NCI-H187 treated with DMSO at 0.1 percent for 48 hours (cell line): ENCODE data around the gene ID1.
"Not testable (repeated sequence)": the region's sequence is repeated elsewhere in the genome, so short reads cannot be mapped to it uniquely, and the experiment has no call there.

Experiments
- DNase-seq: peaks from one replicate; lab custom pipeline; 2025; lab: John Stamatoyannopoulos, UW

ID1 gene

DNA sequence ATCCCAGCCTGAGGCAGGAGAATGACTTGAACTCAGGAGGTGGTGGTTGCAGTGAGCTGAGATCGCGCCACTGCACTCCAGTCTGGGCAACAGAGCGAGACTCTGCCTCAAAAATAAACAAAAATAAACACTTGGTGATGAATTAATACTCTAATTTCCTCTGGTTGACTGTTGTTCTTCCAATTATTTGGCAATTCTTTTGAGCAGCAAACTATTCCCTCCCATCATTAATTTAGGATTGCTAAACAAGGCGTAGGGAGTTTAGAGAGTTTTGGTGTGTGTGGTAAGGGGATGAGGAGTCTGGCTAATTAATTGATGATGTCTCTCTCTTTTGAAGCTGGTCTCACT lies 2.7 kb upstream of the ID1 start:
- no peak for DNase-seq

DNA sequence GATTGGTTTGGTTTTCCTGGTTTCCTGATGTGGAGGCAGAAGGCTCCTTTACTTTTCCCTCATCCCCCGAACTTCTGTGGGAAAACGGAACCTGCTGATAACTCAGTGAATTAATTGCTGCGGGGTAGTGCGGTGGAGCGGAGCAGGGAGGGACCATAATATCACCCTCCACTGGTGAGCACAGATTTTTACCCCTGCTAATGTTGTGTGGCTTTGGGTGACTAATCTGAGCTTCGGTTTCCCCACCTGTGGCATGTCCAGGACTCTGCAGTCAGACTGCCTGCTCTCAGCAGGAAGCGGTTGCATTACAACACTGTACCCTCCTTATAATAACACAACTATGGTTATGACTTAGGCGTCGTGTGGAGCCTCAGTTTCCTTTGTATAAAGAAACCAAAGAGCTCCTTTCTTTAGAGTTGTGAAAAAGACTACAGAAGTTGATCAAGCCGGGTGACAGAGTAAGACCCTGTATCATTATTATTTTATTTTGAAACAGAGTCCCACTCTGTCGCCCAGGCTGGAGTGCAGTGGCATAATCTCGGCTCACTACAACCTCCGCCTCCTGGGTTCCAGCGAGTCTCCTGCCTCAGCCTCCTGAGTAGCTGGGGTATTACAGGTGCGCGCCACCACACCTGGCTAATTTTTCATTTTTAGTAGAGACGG lies 2.2 kb upstream of the ID1 start:
- no peak for DNase-seq

DNA sequence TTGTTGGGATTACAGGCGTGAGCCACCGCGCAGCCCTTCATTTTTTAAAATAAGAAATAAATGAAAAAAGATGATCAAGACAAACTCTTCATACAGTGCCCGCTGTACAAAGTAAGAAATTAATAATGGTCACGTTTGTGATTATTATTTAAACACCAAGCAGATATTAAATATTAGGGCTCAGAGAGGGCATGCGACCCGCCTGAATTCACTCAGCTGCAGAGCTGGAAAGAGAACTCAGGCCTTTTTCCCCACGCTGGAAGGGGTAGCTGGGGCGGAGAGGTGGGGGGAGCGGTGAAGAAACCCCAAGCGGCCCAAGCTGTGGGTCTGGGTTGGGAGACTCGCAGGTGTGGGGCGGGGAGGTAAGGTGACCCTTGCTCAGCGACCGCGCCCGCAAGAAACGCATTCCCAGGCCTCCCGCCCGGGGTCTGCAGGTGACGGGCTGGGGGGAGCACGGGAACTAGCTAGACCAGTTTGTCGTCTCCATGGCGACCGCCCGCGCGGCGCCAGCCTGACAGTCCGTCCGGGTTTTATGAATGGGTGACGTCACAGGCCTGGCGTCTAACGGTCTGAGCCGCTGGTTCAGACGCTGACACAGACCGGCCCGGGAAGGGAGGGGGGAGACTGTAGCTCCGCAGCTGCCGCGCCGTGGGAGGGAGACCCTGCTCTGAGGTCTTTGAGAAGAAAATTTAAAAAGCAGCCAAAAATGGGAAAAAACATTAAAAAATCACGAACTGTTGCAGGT lies 1.1 kb upstream of the ID1 start:
- peak; percentile 85 for DNase-seq

DNA sequence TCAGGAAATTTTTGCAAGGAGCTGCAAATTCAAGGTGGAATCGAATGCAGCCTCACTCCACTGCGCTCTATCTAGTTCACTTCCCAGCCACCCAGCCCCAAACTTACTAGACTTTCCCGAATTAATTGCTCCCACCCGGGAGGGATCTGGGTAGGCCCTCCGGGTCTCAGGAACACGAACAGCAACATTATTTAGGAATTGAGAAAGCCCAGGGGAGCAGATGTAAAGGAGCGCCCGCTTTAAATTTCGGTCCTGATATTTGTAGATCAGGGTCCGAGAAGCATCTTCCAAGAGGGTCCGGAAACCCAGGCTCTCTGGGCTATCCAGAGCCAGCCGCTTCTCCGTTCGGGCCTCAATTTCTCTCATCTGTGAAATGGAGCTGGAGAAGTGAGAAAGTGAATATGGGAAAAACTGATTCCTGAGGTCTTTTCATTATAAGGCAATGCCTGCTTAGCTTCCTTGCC lies 490 bp upstream of the ID1 start:
- DNase-seq: no peak

DNA sequence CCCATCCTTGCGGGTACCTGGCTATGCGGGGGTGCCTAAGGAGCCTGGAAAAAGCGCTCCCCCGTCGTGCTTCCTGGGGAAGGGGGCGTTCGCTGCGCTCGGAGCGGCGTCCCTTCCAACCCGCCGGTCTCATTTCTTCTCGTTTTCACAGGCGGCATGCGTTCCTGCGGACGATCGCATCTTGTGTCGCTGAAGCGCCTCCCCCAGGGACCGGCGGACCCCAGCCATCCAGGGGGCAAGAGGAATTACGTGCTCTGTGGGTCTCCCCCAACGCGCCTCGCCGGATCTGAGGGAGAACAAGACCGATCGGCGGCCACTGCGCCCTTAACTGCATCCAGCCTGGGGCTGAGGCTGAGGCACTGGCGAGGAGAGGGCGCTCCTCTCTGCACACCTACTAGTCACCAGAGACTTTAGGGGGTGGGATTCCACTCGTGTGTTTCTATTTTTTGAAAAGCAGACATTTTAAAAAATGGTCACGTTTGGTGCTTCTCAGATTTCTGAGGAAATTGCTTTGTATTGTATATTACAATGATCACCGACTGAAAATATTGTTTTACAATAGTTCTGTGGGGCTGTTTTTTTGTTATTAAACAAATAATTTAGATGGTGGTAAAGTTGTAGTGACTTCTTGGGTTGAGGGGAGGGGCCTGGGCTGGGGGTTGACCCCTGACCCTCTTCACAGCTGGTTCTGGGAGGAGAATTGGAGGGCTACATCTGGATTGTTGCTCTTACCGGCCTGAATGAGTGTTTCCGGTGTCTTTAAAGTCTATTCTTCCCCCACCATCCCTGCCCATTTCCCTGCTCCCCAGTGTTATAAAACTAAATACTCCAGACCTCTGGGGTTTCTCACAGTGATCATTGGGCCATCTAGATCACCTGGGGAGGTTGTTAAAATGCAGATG lies 1.1 kb downstream of the ID1 start:
- DNase-seq: no peak

DNA sequence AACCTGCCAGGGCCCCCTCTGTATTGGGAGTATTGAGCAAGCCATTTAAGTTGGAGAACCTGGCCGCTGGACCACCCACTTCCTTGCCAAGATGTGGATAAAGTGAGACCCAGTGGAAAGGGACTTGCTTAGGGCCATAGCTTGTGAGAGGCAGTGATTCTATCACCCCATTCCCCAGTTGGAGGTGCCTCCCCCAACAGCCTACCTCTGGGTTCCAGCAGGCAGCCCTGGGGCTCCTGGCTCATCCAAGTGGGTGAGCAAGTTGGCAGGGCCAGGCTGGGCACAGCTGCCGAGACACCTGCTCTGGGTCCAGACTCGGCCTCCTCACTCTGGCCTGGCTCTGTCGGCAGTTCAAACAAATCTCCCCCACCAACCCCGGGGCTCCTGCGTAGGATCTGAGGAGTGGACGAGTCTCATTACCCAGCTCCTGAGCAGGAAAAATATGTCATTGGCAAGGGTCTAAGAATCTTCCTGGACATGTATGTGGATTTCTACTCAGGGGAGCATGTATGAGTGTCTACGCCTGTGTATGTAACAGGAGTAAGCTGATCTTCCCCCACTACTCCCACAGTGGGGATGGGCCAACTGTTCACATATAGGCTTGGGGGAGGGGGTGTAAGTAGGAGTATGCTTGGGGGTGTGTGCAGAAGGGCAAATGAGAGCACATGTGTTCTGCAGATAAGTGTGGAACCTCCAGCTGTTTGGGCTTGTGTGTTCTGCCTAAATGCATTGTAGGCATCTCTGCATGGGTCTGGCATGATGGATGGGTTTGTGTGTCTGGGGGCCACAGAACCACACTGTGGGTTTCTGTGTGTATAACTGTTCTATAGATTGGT lies 1.9 kb downstream of the ID1 start:
- no peak for DNase-seq

DNA sequence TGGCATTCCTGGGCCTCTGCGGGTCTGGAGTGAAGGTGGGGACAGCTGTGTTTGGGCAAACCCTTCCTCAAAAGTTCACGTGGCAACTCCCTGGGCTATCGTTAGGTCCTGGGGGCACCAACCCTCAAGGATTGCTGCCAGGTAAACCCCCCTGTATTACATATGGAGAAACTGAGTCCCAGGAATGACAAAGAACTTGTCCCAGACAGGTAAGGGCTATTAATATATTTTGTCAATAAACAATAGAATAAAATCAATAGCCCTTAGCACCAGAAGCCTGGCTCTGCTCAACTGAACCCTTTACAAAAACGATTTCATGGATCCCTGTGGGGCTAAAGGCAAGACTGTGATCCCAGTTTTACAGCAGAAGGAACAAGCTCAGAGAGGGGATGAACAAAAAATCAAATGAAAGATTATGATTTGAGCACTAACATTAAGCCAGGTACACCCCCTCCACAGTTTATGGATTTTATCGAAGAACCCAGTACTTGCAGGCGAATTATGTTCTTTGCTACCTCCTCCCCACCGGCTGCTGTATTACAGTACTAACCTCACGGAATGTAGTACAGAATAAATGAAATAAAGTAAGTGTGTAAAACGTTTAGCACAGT lies 2.7 kb downstream of the ID1 start:
- DNase-seq: no peak

DNA sequence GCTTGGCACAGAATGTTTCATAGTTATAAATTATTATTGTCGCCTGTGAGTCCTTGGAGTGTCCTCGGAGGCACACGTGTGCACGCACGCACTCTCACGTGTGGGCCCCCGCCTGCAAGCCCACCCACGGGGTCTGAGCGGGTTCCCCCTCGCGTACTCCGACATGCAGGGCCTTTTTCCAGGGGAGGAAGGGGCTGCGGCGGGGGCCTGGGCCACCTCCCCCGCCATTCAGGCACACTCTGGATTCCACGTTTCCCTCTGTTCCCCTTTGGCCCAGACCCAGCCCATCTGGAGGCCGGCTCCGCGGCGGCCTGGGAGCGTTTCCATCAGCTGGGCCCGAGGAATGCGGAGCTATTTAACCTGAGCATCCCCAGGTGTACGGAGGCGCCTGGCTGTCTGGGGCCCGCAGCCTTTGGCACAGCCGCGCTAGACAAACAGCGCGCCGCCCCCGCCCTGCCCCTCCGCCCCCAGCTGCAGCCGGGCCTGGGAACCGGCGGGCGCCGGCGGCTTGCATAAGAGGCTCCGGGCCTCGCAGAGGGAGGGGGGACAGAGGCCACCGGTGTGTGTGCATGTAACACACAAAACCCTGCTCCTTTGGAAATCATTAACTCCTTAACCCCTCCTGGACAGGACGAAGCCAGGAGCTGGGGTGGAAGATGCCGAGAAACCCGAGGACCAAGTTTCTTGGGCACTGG lies 3.3 kb downstream of the ID1 start:
- peak; percentile 77 for DNase-seq

DNA sequence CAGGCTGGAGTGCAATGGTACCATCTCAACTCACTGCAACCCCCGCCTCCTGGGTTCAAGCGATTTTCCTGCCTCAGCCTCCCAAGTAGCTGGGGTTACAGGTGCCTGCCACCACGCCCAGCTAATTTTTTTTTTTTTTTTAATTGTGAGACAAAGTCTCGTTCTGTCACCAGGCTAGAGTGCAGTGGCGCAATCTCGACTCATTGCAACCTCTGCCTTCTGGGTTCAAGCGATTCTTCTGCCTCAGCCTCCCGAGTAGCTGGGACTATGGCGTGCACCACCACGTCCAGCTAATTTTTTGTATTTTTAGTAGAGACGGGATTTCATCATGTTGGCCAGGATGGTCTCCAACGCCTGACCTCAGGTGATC lies 7.2 kb downstream of the ID1 start:
- not testable (repeated sequence) for DNase-seq

DNA sequence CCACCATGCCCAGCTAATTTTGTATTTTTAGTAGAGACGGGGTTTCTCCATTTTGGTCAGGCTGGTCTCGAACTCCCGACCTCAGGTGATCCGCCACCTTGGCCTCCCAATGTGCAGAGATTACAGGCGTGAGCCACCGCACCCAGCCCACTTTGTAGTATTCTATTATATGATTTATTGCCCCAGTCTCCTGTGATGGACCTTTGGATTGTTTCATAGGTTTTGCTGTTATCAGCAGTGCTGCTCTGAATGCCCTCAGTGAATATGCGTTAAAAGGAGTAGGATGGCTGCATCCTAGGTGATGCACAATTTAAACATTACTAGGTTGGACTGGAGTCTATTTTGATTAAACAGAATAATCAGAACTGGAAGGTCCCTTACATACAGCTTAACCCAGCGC lies 10.3 kb downstream of the ID1 start:
- no peak for DNase-seq

DNA sequence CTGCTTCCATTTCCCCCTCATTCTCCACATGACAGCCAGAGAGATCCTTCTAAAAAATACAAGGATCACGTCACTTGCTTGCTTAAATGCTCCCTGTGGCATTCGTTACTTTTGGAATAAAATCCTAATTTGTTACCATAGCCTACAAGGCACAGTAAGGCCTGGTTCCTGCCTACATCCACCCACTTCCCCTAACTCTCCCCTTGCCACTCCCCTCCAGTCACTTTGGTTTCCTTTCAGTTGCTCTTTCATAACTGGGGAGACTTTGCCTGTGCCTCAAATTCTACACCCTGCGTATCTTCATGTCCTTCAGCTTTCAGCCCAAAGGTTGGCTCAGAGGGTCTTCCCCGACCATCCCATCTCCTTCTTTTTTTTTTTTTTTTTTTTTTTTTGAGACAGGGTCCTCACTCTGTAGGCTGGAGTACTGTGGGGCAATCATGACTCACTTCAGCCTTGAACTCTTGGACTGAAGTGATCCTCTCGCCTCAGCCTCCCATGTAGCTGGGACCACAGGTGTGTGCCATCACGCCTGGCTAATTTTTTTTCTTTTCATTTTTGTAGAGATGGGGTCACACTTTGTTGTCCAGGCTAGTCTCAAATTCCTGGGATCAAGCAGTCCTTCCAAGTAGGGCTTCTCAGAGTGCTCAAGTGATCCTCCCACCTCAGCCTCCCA lies 12.5 kb downstream of the ID1 start:
- DNase-seq: no peak

DNA sequence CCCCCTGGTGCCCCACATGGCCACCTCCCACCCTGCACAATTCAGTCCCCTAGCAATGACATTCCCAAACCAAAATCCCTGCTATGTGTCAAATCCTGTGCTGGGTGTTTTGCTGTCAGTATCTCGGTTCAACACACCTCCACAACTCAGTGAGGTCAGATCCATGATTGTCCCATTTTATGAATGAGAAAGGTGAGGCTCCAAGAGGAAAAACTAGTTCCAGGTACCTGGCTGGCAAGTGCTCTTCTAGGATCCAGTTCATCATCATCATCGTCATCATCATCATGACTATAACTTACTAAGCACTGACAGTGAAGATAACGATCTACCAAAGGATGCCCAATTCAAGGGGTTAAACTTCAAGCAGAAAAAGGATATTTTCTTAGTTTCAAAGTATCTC lies 15.2 kb downstream of the ID1 start:
- DNase-seq: no peak

DNA sequence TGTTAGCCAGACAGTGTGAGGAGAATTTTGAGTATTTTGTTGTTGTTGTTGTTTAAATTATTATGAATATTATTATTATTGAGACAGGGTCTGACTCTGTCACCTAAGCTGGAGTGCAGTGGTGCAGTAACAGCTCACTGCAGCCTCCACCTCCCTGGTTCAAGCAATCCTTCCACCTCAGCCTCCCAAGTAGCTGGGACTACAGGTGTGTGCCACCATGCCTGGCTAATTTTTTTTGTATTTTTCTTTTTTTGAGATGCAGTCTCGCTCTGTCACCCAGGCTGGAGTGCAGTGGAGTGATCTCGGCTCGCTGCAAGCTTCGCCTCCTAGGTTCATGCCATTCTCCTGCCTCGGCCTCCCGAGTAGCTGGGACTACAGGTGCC lies 18.0 kb downstream of the ID1 start:
- DNase-seq: not testable (repeated sequence)

DNA sequence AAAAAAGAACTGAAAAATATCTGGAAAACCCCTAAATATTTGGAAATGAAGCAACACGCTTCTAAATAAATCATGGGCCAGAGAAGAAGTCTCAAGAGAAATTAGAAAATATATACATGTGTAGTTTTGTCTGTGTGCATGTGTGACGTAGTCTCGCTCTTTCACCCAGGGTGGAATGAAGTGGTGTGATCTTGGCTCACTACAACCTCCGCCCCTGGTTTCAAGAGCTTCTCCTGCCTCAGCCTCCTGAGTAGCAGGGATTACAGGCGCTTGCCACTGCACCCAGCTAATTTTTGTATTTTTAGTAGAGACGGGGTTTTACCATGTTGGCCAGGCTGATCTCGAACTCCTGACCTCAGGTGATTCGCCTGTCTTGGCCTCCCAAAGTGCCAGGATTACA lies 21.4 kb downstream of the ID1 start:
- DNase-seq: not testable (repeated sequence)

DNA sequence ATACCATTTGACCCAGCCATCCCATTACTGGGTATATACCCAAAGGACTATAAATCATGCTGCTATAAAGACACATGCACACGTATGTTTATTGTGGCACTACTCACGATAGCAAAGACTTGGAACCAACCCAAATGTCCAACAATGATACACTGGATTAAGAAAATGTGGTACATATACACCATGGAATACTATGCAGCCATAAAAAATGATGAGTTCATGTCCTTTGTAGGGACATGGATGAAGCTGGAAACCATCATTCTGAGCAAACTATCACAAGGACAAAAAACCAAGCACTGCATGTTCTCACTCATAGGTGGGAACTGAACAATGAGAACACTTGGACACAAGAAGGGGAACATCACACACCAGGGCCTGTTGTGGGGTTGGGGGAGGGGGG lies 23.0 kb downstream of the ID1 start:
- not testable (repeated sequence) for DNase-seq

DNA sequence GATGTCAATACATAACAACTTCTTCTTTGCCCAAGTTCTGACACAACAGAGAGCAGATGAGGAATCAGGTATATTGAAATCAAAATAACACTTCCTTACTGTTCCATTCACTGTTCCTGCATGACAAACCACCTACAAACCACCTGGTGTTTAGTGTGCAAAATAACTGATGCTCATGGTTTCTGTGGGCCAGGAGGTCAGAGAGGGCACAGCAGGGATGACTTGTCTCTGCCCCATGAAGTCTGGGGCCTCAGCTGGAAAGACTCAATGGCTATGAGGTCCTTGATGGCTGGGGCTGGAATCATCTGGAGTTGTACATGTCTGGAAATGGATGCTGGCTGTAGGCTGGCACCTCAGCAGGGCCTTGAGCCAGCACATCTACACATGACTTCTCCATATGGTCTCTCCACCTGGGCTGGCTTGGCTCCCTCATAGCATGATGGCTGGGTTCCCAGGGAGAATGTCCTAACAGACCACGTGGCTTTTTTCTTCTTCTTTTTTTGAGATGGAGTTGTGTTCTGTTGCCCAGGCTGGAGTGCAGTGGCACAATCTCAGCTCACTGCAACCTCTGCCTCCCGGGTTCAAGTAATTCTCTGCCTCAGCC lies 25.2 kb downstream of the ID1 start:
- no peak for DNase-seq

DNA sequence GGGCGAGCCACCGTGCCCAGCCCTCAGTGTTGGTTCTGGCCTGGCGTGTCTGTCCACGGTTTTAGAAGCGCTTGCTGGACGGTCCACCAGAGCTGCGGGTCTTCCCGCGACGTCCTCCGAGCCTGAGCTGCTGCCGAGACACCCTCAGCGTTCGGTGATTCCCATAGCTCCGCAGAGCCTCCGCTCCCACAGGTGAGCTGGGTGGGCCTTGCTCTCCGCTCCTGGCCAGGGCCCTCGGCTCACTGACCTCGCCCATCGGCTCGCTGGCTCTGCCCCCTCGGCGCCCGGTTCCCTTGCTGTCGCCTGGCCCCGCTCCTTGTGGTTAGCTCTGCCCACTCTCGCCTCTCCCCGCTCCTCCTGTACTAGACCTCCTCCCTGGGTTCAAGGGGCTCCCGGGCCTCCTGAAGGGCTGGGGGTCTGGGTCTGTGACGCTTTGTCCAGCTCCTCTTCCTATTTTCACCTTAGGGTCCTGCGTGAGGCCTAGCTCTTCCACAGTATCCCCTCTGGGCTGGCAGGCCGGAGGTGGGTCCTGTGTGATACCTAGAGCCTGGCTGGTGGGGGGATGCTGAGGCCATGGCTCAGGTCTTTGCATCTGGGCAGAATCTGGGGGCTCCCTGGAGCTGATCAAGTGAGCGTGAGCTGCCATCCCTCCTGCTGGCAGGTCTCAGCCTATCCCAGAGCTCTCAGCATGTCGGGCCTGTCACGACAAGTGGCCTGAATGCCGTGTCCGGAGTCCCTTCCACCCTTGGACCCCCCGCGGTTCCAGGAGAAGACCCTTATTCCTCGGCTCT lies 27.7 kb downstream of the ID1 start:
- DNase-seq: no peak

DNA sequence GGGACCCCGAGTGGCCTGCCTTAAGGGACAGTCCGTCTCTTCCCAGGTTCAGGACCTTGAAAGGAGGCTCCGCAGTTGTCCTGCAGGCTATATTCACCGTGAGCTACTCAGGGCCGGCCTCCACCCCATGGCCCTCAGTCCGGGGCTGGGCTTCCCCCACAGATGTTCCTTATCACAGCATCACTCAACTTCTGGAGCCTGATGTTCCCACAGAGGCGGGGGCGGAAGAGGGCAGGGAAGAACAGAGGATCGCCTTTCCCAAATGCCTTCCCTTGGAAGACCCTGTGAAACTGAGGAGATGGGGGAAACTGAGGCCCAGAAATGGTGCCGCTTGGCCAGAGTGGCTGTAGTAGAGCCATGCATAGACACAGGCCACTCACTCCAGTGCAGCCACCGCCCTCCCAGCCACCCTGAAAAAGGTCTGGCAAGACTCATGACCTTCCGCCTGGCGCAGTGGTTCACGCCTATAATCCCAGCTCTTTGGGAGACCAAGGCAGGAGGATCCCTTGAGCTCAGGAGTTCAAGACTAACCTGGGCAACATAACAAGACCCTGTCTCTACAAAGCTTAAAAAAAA lies 28.3 kb downstream of the ID1 start:
- no peak for DNase-seq

DNA sequence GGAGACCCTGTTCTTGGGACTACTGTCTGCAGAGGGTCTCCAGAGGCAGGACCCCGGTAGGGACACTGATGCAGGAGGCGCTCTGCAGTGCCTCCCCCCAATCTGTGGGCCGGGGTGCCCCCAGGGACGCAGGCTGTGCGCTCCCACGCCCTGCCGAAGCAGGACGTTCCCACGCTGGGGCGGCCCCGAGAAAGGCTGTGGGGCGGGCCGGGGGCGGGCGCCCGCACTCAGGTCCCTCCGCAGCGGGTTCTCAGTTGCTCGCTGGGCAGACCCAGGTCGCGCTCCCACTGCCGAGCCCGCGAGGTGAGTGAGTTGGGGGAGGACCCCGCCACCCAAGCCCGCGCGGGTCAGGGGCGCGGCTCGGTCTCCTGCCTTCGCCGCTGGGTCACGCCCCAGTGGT lies 32.6 kb downstream of the ID1 start, which contains the start of gene COX4I2:
Gene COX4I2 (plus strand): TSS at position 253 of the 400 bp plus-strand sequence. CDS start 1,106 bp downstream, outside the sequence.
- no peak for DNase-seq
